COLO668 (cell line): Measurements from ENCODE around the gene PKDCC.

Experiments
- DNase-seq: peaks from one replicate; lab custom pipeline; 2025; ENCODE audit not compliant: unreplicated experiment; lab: John Stamatoyannopoulos, UW

The PKDCC gene

GRCh38 chr2:42086500-42086953, 38.7 kb downstream of the PKDCC start:
- DNase-seq: peak; percentile 51

- DNase-seq: peak; percentile 35
Observed at GRCh38 chr2:42087137-42087856, 39.5 kb downstream of the PKDCC start.

DNA sequence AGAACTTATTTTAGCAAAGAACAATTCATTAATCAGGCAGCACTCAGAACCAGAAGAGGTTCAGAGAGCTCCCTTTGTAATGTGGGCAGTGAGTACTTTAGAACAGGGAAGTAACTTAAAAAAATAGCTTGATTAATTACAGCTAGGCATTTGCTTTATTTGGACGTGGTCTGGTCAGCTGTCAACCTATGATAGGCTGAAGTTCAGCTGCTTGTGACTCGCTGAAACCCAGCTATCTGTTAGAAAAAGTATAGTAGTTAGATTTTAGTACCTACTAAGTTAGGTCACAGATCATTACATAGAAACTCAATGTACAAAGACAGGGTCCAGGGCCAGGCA, 40.0 kb downstream of the PKDCC start:
- DNase-seq: no peak

GRCh38 chr2:42089340-42089925, 41.6 kb downstream of the PKDCC start:
- DNase-seq: no peak

- DNase-seq: no peak
Observed at GRCh38 chr2:42090216-42090615, 42.4 kb downstream of the PKDCC start.

DNA sequence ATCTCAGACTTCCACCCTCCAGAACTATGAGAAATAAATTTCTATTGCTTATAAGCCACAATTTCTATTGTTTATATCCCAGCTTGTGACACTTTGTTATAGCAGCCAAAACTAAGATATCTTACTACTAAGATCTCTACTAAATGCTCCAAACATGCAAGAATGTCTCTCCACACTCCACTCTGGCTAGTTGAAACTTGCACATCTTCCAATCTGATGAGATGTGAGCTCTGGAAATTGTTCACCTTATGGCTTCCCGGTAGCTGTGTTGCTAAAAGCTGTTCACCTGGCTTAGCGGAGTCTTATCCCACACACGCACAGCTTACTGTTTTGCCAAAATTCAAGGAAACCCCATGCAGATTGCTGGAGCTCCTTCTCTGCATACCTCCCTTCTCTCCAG, 43.9 kb downstream of the PKDCC start:
- no peak for DNase-seq

DNA sequence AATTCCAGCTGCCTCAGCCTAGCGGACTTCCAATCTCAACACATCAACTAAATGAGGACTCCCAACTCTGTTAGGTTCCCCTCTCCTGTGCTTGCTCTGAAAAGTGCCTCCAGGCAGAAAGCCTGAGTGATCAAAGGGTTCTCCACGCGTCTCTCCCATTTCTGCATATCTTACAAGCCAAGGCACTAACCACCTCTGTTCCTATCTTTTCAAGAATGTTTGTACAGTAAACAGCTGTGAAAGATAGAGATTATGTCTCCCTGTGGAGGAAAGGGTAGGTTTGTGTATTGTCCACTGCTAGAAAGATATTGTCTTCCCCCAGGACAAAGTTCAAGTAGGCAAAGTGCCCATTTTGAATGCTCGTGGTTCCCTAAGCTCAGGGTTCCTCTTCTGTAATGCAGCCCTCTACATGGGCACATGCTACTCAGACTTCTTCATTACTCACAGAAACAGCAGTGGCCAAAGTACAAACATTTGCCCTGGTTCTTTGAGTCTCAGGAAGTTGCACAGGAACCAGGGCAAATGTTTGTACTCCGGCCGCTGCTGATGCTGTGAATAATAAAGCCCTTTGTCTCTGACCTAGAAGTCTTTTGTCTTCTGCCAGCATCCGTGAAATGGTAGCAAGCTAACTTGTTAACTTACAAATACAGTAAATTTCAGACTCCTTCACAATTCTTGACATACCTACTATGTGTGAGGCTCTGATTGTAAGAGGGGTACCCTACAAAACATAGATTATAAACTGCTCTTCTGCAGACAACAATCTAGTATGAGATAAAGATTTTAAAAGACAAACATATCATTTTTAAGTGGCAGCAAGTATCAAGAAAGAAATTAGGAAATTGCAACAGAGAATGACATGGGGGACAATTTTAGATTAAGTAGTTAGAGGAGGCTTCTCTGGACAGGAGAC, 44.5 kb downstream of the PKDCC start:
- peak; percentile 31 for DNase-seq

GRCh38 chr2:42094114-42094513, 46.3 kb downstream of the PKDCC start:
- DNase-seq: no peak

- DNase-seq: peak; percentile 85
Observed at GRCh38 chr2:42095923-42096408, 48.1 kb downstream of the PKDCC start.

GRCh38 chr2:42096869-42097591, 49.2 kb downstream of the PKDCC start:
- no peak for DNase-seq

DNA sequence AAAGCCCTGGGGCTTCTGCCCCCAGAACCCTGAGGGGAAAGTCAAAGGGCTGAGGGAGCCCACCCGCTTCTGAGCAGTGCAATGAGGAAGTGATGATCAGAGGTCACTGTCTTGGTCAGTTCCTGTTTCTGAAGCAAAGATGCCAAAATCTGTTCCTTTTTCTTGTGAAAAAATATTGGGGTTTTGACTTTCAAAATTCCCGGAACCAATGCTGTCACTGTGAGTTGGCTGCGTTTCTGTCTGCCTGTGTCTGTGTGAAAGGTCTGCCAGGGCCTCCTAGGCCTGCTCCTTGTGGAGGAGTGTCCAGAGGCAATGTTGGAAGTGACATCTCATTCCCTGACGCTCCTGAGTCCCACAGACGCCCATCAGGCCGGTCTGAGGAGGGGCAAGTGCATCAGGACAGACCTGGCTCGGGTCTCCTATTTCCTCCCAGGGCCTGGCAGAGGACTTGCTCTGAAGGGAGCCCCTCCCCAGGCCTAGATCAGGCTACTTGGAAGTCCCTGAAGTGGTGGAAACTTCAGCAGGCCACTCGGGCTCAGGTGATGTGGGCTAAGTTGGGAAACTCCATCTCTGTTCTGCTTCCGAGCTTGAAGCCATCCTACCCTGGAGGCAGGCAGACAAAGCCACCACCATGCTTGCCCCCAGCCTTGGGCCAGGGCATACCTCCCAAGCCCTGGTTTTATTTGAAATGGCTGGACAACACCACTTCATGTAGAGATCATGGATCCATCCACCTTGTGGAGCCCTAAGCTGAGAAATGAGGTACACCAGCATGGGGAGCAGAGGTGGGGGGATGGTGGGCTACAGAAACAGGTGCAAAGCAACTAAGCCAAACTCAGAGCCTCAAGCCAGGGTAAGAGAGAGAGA, 51.0 kb downstream of the PKDCC start:
- DNase-seq: no peak

GRCh38 chr2:42099438-42100173, 51.8 kb downstream of the PKDCC start:
- DNase-seq: no peak

GRCh38 chr2:42100683-42101205, 52.9 kb downstream of the PKDCC start:
- DNase-seq: no peak

DNA sequence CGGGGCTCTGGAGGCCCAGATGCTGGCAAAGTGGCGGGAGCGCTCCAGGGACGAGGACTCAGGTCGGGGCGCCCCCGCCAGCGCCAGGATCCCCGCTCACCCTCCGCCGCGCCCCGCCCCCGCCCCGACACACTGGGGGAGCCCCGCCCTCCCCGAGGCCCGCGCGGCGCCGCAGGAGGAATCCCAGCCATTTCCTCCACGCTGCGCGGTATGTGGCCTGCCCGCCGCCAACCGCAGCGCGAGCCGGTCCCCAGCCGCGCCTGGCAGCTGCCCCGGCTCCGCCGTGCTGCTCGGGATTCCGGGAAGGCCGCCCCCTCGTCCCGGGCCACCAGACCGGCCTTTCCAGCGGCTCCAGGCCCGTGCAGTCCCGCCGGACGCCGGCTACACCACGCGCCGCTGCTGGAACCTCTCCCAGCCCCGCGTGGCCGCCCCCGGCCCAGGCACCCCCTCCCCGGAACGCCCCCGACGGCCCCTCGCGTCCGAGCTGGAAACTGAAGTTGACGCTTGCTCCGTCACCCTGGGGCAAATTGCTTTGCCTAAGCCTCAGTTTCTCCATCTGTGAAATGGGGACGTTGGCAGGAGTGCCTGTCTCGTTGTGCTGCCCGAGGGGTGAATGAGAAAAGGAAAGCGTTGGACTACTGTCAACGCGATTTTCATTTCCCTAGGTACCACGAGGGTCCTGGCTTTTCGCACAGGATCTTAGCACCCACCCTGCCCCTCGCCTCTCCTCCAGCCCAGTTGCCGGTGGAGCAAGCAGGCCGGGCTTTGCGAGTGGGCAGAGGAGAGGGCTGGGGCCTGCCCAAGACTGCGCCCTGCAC, 53.6 kb downstream of the PKDCC start:
- peak; percentile 65 for DNase-seq

DNA sequence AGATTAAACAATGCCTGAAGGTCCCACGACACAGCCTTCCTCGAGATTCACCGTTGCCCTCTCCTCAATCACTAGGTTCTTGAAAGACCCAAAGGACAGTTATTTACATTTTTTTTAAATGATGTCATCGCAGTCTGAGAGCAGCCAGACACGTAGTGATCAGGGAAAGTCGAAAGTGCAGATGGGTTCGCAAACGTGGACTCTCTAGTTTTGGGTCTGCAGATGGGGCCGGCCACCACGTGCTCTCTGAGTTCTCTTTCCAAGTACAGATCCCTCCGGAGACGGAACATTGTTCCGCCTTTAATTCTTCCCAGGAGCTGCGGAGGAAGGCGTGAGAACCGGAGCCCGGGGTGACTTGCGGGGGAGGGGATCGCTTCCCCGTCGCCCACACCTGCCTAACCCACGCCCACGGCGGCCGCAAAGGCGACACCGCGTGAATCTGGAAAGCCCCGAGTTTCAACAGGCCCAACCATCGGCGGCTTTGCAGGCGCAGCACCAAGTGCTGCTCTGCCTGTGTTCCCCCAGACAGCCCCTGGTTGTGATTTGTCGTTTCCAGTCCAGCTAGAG, 54.3 kb downstream of the PKDCC start:
- DNase-seq: peak; percentile 77

DNA sequence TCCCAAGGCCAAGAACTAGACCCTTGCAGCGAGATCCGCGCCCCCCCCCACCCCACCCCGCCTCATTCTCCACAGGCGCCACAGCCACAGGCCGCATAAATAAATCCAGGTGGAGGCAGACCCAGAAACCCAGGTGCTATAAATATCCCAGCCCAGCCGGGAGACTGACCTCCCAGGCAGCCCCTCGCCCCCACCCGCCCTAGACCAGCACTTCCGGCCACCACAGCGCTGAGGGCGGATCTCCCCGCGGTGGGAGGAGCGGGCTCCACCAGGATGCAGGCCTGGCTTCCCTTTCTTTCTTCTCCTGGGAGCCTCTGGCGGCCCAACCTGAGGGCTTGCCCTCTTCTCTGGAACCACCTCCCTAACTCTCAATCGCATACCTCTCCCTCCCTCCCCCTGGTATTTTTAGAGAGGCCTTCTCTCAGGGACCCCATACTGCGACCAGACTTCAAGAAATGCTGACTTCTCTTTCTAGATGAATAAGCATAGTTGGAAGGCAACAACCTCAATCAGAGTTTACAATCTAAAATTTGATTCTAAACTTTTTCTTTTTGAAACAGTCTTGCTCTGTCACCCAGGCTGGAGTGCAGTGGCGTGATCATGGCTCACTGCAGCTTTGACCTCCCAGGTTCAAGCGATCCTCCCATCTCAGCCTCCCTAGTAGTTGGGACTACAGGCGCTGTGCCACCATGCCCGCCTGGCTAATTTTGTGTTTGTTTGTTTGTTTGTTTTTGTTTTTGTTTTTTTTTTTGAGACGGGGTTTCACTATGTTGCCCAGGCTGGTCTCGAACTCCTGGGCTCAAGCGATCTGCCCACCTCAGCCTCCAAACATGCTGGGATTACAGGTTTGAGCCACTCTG, 55.0 kb downstream of the PKDCC start:
- peak; percentile 84 for DNase-seq

- no peak for DNase-seq
Observed at GRCh38 chr2:42103829-42104228, 56.0 kb downstream of the PKDCC start.
